Dendritic cell treated with granulocyte-macrophage colony-stimulating factor and Interleukin-4, amounts not matched to agents 40 ng/mL and 50 ng/mL, for 4 days (primary cell): ENCODE measurements around the gene HLA-DRB1.
"Not testable (repeated sequence)": the region's sequence is repeated elsewhere in the genome, so short reads cannot be mapped to it uniquely, and the experiment has no call there.

Experiments used
- H3K27ac Mint-ChIP-seq: one replicate; pipeline ENCODE4 v1.8.0; 2022; ENCODE audit warnings: mild to moderate bottlenecking, mixed read lengths
- H3K27me3 Mint-ChIP-seq: one replicate; pipeline ENCODE4 v1.8.0; 2022; ENCODE audit warnings: mild to moderate bottlenecking, mixed read lengths
- H3K36me3 Mint-ChIP-seq: one replicate; pipeline ENCODE4 v1.8.0; 2022; ENCODE audit warnings: low read depth, mixed read lengths
- H3K4me1 Mint-ChIP-seq: one replicate; pipeline ENCODE4 v1.8.0; 2022; ENCODE audit warnings: low read depth, mixed read lengths
- H3K4me3 Mint-ChIP-seq: one replicate; pipeline ENCODE4 v1.8.0; 2022; ENCODE audit warnings: mild to moderate bottlenecking, moderate library complexity, mixed read lengths
- H3K9me3 Mint-ChIP-seq: one replicate; pipeline ENCODE4 v1.8.0; 2022; ENCODE audit warnings: mixed read lengths
- intact Hi-C: fragments of 100-400 bp; cut with micrococcal nuclease; formaldehyde crosslinking; loops from one replicate; pipeline ENCODE4 v1.15.0; 2022

HLA-DRB1 gene

GRCh38 chr6:32603222-32603621, 13.6 kb upstream of the HLA-DRB1 start:
- Mint-ChIP-seq H3K36me3 (peaks cover 7% of the 10 kb centered on the region), H3K9me3 (peaks cover 7% of the 10 kb centered on the region), H3K4me1 (peaks cover 56% of the 10 kb centered on the region), H3K27ac (peak overlapping the region; percentile 98), H3K27me3 (no peaks in the 10 kb centered on the region), H3K4me3 (no peak overlapping the region)
- intact Hi-C loops, result no loop called here

- Mint-ChIP-seq H3K4me1 (peaks cover 48% of the 10 kb centered on the region), H3K27me3 (no peaks in the 10 kb centered on the region), H3K9me3 (peaks cover 7% of the 10 kb centered on the region), H3K36me3 (peaks cover 7% of the 10 kb centered on the region), H3K4me3 (peak overlapping the region; percentile 30), H3K27ac (peak overlapping the region; percentile 98)
- intact Hi-C loops, result no loop called here
Measured at GRCh38 chr6:32602383-32602782, 12.7 kb upstream of the HLA-DRB1 start.

GRCh38 chr6:32597024-32597423, 7.4 kb upstream of the HLA-DRB1 start:
- no peaks in the 10 kb centered on the region for H3K9me3 Mint-ChIP-seq
- H3K4me3 Mint-ChIP-seq, result no peak overlapping the region
- no peak overlapping the region for H3K27ac Mint-ChIP-seq
- H3K36me3 Mint-ChIP-seq, result no peaks in the 10 kb centered on the region
- H3K4me1 Mint-ChIP-seq, result peaks cover 16% of the 10 kb centered on the region
- intact Hi-C loops, result no loop called here
- no peaks in the 10 kb centered on the region for H3K27me3 Mint-ChIP-seq

GRCh38 chr6:32590713-32591112, 1.1 kb upstream of the HLA-DRB1 start:
- peaks cover 42% of the 10 kb centered on the region for H3K4me1 Mint-ChIP-seq

GRCh38 chr6:32588156-32588555, 1.5 kb downstream of the HLA-DRB1 start:
- intact Hi-C loops, result loop anchor here (5.0 kb wide), 1 partner anchor 151 kb away; the partner anchor contains the start of gene HLA-DRA
- H3K4me3 Mint-ChIP-seq, result peak overlapping the region; percentile 90
- no peaks in the 10 kb centered on the region for H3K9me3 Mint-ChIP-seq
- H3K4me1 Mint-ChIP-seq, result peaks cover 63% of the 10 kb centered on the region
- peaks cover 65% of the 10 kb centered on the region for H3K36me3 Mint-ChIP-seq
- no peaks in the 10 kb centered on the region for H3K27me3 Mint-ChIP-seq
- peak overlapping the region; percentile 93 for H3K27ac Mint-ChIP-seq

More at GRCh38 chr6:32590713-32591112, 1.1 kb upstream of the HLA-DRB1 start:
- intact Hi-C loops, H3K4me3 Mint-ChIP-seq, H3K9me3 Mint-ChIP-seq, H3K27me3 Mint-ChIP-seq: not testable (repeated sequence)
- peaks cover 40% of the 10 kb centered on the region for H3K36me3 Mint-ChIP-seq
- peak overlapping the region; percentile 93 for H3K27ac Mint-ChIP-seq

- peaks cover 75% of the 10 kb centered on the region for H3K4me1 Mint-ChIP-seq
- H3K4me3 Mint-ChIP-seq, result peak overlapping the region; percentile 85
- intact Hi-C loops, result no loop called here
- H3K9me3 Mint-ChIP-seq, result no peaks in the 10 kb centered on the region
- no peaks in the 10 kb centered on the region for H3K27me3 Mint-ChIP-seq
- peak overlapping the region; percentile 93 for H3K27ac Mint-ChIP-seq
- H3K36me3 Mint-ChIP-seq, result peaks cover 94% of the 10 kb centered on the region
Measured at GRCh38 chr6:32583527-32583898, 6.1 kb downstream of the HLA-DRB1 start.

GRCh38 chr6:32581315-32582095, 8.1 kb downstream of the HLA-DRB1 start:
- Mint-ChIP-seq H3K27ac (peak overlapping the region; percentile 74), H3K36me3 (peaks cover 90% of the 10 kb centered on the region), H3K4me1 (peaks cover 65% of the 10 kb centered on the region), H3K27me3 (no peaks in the 10 kb centered on the region), H3K4me3 (peak overlapping the region; percentile 52), H3K9me3 (no peaks in the 10 kb centered on the region)
- intact Hi-C loops, result no loop called here

- peaks cover 86% of the 10 kb centered on the region for H3K36me3 Mint-ChIP-seq
- peak overlapping the region; percentile 61 for H3K4me3 Mint-ChIP-seq
- intact Hi-C loops, result no loop called here
Measured at GRCh38 chr6:32580593-32580992, 9.1 kb downstream of the HLA-DRB1 start.

GRCh38 chr6:32578962-32579361, 10.7 kb downstream of the HLA-DRB1 start:
- peaks cover 52% of the 10 kb centered on the region for H3K4me1 Mint-ChIP-seq
- H3K9me3 Mint-ChIP-seq, result no peaks in the 10 kb centered on the region
- H3K36me3 Mint-ChIP-seq, result peaks cover 70% of the 10 kb centered on the region
- H3K27me3 Mint-ChIP-seq, result no peaks in the 10 kb centered on the region
- intact Hi-C loops, result loop anchor here (10.0 kb wide), 1 partner anchor 94 kb away; no protein-coding TSS in a partner anchor
- peak overlapping the region; percentile 64 for H3K27ac Mint-ChIP-seq
- no peak overlapping the region for H3K4me3 Mint-ChIP-seq

More at GRCh38 chr6:32580593-32580992, 9.1 kb downstream of the HLA-DRB1 start:
- Mint-ChIP-seq H3K9me3 (no peaks in the 10 kb centered on the region), H3K4me1 (peaks cover 57% of the 10 kb centered on the region), H3K27me3 (no peaks in the 10 kb centered on the region), H3K27ac (peak overlapping the region; percentile 74)

- intact Hi-C loops, result loop anchor here (10.0 kb wide), 1 partner anchor 93 kb away; no protein-coding TSS in a partner anchor
- not testable (repeated sequence) for H3K9me3 Mint-ChIP-seq, H3K4me3 Mint-ChIP-seq, H3K27me3 Mint-ChIP-seq
- peak overlapping the region; percentile 58 for H3K27ac Mint-ChIP-seq
- peaks cover 56% of the 10 kb centered on the region for H3K36me3 Mint-ChIP-seq
- H3K4me1 Mint-ChIP-seq, result peaks cover 42% of the 10 kb centered on the region
Measured at GRCh38 chr6:32577493-32577892, 12.2 kb downstream of the HLA-DRB1 start.

- Mint-ChIP-seq H3K27me3 (no peaks in the 10 kb centered on the region), H3K4me3 (no peak overlapping the region), H3K27ac (peak overlapping the region; percentile 63), H3K9me3 (no peaks in the 10 kb centered on the region), H3K36me3 (peaks cover 44% of the 10 kb centered on the region), H3K4me1 (peaks cover 31% of the 10 kb centered on the region)
- intact Hi-C loops, result loop anchor here (10.0 kb wide), 1 partner anchor 91 kb away; no protein-coding TSS in a partner anchor
Measured at GRCh38 chr6:32576250-32576649, 13.4 kb downstream of the HLA-DRB1 start.

GRCh38 chr6:32570363-32570905, 19.2 kb downstream of the HLA-DRB1 start:
- Mint-ChIP-seq H3K36me3 (no peaks in the 10 kb centered on the region), H3K27me3 (peaks cover 1% of the 10 kb centered on the region), H3K4me3 (no peak overlapping the region), H3K4me1 (peaks cover 32% of the 10 kb centered on the region), H3K9me3 (no peaks in the 10 kb centered on the region), H3K27ac (peak overlapping the region; percentile 50)
- intact Hi-C loops, result loop anchor here (5.0 to 10.0 kb wide), 2 partner anchors 43 to 86 kb away; no protein-coding TSS in a partner anchor

- Mint-ChIP-seq H3K36me3 (no peaks in the 10 kb centered on the region), H3K4me1 (peaks cover 20% of the 10 kb centered on the region), H3K27me3 (peaks cover 1% of the 10 kb centered on the region), H3K4me3 (peak overlapping the region; percentile 30), H3K27ac (no peak overlapping the region), H3K9me3 (no peaks in the 10 kb centered on the region)
- intact Hi-C loops, result no loop called here
Measured at GRCh38 chr6:32568561-32568960, 21.1 kb downstream of the HLA-DRB1 start.

GRCh38 chr6:32566957-32567356, 22.7 kb downstream of the HLA-DRB1 start:
- no peaks in the 10 kb centered on the region for H3K9me3 Mint-ChIP-seq
- H3K36me3 Mint-ChIP-seq, result no peaks in the 10 kb centered on the region
- no peak overlapping the region for H3K4me3 Mint-ChIP-seq
- H3K27me3 Mint-ChIP-seq, result peaks cover 1% of the 10 kb centered on the region
- intact Hi-C loops, result no loop called here
- H3K4me1 Mint-ChIP-seq, result peaks cover 20% of the 10 kb centered on the region
- H3K27ac Mint-ChIP-seq, result peak overlapping the region; percentile 28
